GM23338 (cell line): ENCODE data around the gene KRTAP12-2. TPM values are rescaled to one million over a fixed set of nuclear protein-coding genes. Genes with fewer than 3 reads are reported as not detected.

Source experiments
- ATAC-seq: fragments of 200-7000 bp; cut with Tn5 transposase; 3 replicates; pipeline ENCODE4 v1.9.1; 2020
- DNase-seq: peaks from one replicate; pipeline ENCODE4 v3.0.0-alpha.2; 2015; ENCODE audit warnings: low spot score
- H2AFZ ChIP-seq: fragments of 200-600 bp; sonication (generic); 2 replicates; pipeline ENCODE4 v1.8.0; 2016; ENCODE audit warnings: antibody characterized with exemption, mild to moderate bottlenecking, moderate library complexity
- H3F3A ChIP-seq: fragments of 200-600 bp; sonication (generic); replicated peaks from 2 replicates; pipeline ENCODE4 v1.8.0; 2017; ENCODE audit warnings: antibody characterized with exemption, mixed run types, low read depth
- H3K27ac ChIP-seq: fragments of 200-600 bp; sonication (generic); 2 replicates; pipeline ENCODE4 v1.6.1; 2016; ENCODE audit warnings: low read depth
- H3K27me3 ChIP-seq: fragments of 200-600 bp; sonication (generic); 2 replicates; pipeline ENCODE4 v1.8.0; 2016; ENCODE audit warnings: mild to moderate bottlenecking, mixed run types, moderate library complexity; ENCODE audit not compliant: insufficient read depth
- H3K36me3 ChIP-seq: fragments of 200-600 bp; sonication (generic); 2 replicates; pipeline ENCODE4 v1.8.0; 2016; ENCODE audit warnings: mild to moderate bottlenecking; ENCODE audit not compliant: insufficient read depth
- H3K4me1 ChIP-seq: fragments of 200-600 bp; sonication (generic); 2 replicates; pipeline ENCODE4 v1.8.0; 2016; ENCODE audit warnings: mild to moderate bottlenecking, moderate library complexity; ENCODE audit not compliant: insufficient read depth
- H3K4me2 ChIP-seq: fragments of 200-600 bp; sonication (generic); 2 replicates; pipeline ENCODE4 v1.7.1; 2017; ENCODE audit warnings: mixed run types
- H3K4me3 ChIP-seq: fragments of 200-600 bp; sonication (generic); 2 replicates; pipeline ENCODE4 v1.6.1; 2016; ENCODE audit warnings: mixed run types
- H3K79me2 ChIP-seq: fragments of 200-600 bp; sonication (generic); replicated peaks from 2 replicates; pipeline ENCODE4 v1.8.0; 2017; ENCODE audit warnings: mild to moderate bottlenecking; ENCODE audit not compliant: insufficient read depth
- H3K9me2 ChIP-seq: fragments of 200-600 bp; sonication (generic); 2 replicates; pipeline ENCODE4 v1.8.0; 2017; ENCODE audit not compliant: insufficient read depth
- H4K20me1 ChIP-seq: fragments of 200-600 bp; sonication (generic); replicated peaks from 2 replicates; pipeline ENCODE4 v1.8.0; 2017; ENCODE audit warnings: mild to moderate bottlenecking; ENCODE audit not compliant: insufficient read depth
- H3K27ac Mint-ChIP-seq: 2 replicates; pipeline ENCODE4 v1.8.0; 2020; ENCODE audit warnings: inconsistent platforms, mild to moderate bottlenecking, moderate library complexity, mixed read lengths
- H3K27me3 Mint-ChIP-seq: 3 replicates; pipeline ENCODE4 v1.8.0; 2022; ENCODE audit warnings: low read depth, mild to moderate bottlenecking, moderate library complexity, mixed read lengths, inconsistent platforms; ENCODE audit not compliant: insufficient read depth, poor library complexity
- H3K36me3 Mint-ChIP-seq: 3 replicates; pipeline ENCODE4 v1.8.0; 2021; ENCODE audit warnings: low read depth, mild to moderate bottlenecking, inconsistent platforms, moderate library complexity, mixed read lengths
- H3K4me1 Mint-ChIP-seq: 3 replicates; pipeline ENCODE4 v1.8.0; 2020; ENCODE audit warnings: mild to moderate bottlenecking, inconsistent platforms, mixed read lengths
- H3K4me3 Mint-ChIP-seq: 3 replicates; pipeline ENCODE4 v1.8.0; 2021; ENCODE audit warnings: moderate library complexity, mild to moderate bottlenecking, inconsistent platforms, mixed read lengths
- H3K9me3 Mint-ChIP-seq: 3 replicates; pipeline ENCODE4 v1.8.0; 2020; ENCODE audit warnings: moderate library complexity, mild to moderate bottlenecking, inconsistent platforms, mixed read lengths
- CREB1 ChIP-seq: fragments of 250-450 bp; sonication (Bioruptor Pico); IDR thresholded peaks from 2 replicates; pipeline ENCODE4 v1.5.0; 2020; ENCODE audit warnings: low read depth, mild to moderate bottlenecking, moderate library complexity
- EZH2phosphoT487 ChIP-seq: fragments of 200-600 bp; sonication (generic); IDR thresholded peaks from one replicate; pipeline ENCODE4 v1.8.1; 2018; ENCODE audit warnings: antibody characterized with exemption; ENCODE audit not compliant: unreplicated experiment
- POLR2AphosphoS5 ChIP-seq: IDR thresholded peaks from 2 replicates; pipeline ENCODE4 v1.6.1; 2016; ENCODE audit warnings: antibody characterized with exemption, low read depth
- ZNF114 ChIP-seq: fragments of 250-450 bp; sonication (Bioruptor Pico); IDR thresholded peaks from 2 replicates; pipeline ENCODE4 v1.5.0; 2020; ENCODE audit warnings: mild to moderate bottlenecking, moderate library complexity
- ZNF331 ChIP-seq: fragments of 250-450 bp; sonication (Bioruptor Pico); IDR thresholded peaks from 2 replicates; pipeline ENCODE4 v1.5.0; 2020; ENCODE audit warnings: low read depth, mild to moderate bottlenecking, moderate library complexity
- polyA plus RNA-seq: library from polyadenylated mRNA; unstranded; fragments of >200 nt; fragmentation: Nextera tagmentation; extraction: Ambion mirVana; gene quantifications from 2 replicates; pipeline ENCODE4 v1.2.1, GENCODE V29; 2016
- total RNA-seq: library from RNA; depleted of rRNA; stranded (reverse); fragments of >200 nt; shearing (Covaris generic); gene quantifications from 2 replicates; pipeline ENCODE4 v1.2.3, GENCODE V29; 2014
- TF ChIP-seq, protein P1 (sequence below), 2 experiments: fragments of 200-600 bp in 1 of 2; sonication (generic) in 1 of 2; conservative IDR thresholded peaks; 2 replicates each; pipeline versions ENCODE4 v1.5.1 to v1.6.1; 2016 to 2017; ENCODE audit warnings: antibody characterized with exemption in 2 of 2, low read depth in 2 of 2, mild to moderate bottlenecking in 2 of 2, moderate library complexity in 1 of 2
- TF ChIP-seq, protein P2 (sequence below): IDR thresholded peaks from one replicate; pipeline ENCODE4 v1.6.1; 2018; ENCODE audit warnings: antibody characterized with exemption; ENCODE audit not compliant: unreplicated experiment

Gene KRTAP12-2
- total and polyA plus RNA-seq, 2 experiments from 2014 or later = not detected

DNA sequence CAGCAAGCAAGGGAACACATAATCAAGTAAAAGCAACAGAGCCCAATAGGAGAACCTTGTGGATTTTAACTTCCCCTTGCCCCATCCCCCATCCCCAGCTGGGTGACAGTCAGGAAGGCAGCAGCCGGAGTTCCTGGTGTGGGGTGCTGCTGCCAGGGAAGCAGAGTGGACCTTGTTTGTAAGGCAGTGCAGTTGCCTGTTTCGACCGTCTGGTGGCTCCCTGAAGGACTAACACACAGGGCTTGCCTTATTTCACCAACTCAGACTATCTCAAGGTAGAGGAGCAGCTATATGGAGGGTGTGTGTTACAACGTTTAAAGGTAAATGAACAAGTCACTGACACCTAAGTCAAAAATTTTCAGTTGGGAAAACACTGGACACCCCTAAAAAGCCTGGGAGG is 48.2 kb downstream of the KRTAP12-2 start:
- H3K79me2 ChIP-seq = no peaks in the 10 kb centered on the region
- no peaks in the 10 kb centered on the region for H3K4me1 ChIP-seq
- peaks cover 5% of the 10 kb centered on the region for H3K27me3 Mint-ChIP-seq
- H2AFZ ChIP-seq = peak overlapping the region; percentile 4; the same call in 1 of the 2 replicates
- no peaks in the 10 kb centered on the region; the same call in 1 of the 2 replicates for H3K36me3 ChIP-seq
- no peak overlapping the region for H3K4me3 ChIP-seq
- peak overlapping the region; percentile 74; the same call in 1 of the 2 replicates for H3K27ac Mint-ChIP-seq
- DNase-seq (peak; percentile 57), ATAC-seq (peak; percentile 90)
- H3K4me2 ChIP-seq = no peak overlapping the region
- no peak for TF ChIP-seq EZH2phosphoT487
- no peak for TF ChIP-seq CREB1 (CRISPR knock-in tag)
- no peak for TF ChIP-seq ZNF331
- TF ChIP-seq, protein P1, sequence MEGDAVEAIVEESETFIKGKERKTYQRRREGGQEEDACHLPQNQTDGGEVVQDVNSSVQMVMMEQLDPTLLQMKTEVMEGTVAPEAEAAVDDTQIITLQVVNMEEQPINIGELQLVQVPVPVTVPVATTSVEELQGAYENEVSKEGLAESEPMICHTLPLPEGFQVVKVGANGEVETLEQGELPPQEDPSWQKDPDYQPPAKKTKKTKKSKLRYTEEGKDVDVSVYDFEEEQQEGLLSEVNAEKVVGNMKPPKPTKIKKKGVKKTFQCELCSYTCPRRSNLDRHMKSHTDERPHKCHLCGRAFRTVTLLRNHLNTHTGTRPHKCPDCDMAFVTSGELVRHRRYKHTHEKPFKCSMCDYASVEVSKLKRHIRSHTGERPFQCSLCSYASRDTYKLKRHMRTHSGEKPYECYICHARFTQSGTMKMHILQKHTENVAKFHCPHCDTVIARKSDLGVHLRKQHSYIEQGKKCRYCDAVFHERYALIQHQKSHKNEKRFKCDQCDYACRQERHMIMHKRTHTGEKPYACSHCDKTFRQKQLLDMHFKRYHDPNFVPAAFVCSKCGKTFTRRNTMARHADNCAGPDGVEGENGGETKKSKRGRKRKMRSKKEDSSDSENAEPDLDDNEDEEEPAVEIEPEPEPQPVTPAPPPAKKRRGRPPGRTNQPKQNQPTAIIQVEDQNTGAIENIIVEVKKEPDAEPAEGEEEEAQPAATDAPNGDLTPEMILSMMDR (conservative IDR thresholded peaks at IDR 0.05; ENCODE audit: low read depth in 2 of 2) = peak; percentile 42 to 70; a peak in 3 of 4 replicates
- TF ChIP-seq POLR2AphosphoS5 = no peak
- TF ChIP-seq, protein P2, sequence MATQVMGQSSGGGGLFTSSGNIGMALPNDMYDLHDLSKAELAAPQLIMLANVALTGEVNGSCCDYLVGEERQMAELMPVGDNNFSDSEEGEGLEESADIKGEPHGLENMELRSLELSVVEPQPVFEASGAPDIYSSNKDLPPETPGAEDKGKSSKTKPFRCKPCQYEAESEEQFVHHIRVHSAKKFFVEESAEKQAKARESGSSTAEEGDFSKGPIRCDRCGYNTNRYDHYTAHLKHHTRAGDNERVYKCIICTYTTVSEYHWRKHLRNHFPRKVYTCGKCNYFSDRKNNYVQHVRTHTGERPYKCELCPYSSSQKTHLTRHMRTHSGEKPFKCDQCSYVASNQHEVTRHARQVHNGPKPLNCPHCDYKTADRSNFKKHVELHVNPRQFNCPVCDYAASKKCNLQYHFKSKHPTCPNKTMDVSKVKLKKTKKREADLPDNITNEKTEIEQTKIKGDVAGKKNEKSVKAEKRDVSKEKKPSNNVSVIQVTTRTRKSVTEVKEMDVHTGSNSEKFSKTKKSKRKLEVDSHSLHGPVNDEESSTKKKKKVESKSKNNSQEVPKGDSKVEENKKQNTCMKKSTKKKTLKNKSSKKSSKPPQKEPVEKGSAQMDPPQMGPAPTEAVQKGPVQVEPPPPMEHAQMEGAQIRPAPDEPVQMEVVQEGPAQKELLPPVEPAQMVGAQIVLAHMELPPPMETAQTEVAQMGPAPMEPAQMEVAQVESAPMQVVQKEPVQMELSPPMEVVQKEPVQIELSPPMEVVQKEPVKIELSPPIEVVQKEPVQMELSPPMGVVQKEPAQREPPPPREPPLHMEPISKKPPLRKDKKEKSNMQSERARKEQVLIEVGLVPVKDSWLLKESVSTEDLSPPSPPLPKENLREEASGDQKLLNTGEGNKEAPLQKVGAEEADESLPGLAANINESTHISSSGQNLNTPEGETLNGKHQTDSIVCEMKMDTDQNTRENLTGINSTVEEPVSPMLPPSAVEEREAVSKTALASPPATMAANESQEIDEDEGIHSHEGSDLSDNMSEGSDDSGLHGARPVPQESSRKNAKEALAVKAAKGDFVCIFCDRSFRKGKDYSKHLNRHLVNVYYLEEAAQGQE = no peak
- no peak for TF ChIP-seq ZNF114 (CRISPR knock-in tag)
- peaks cover 23% of the 10 kb centered on the region; the same call in 2 of the 3 replicates for H3K4me1 Mint-ChIP-seq
- no peaks in the 10 kb centered on the region for H3K9me2 ChIP-seq
- no peak overlapping the region for H3K4me3 Mint-ChIP-seq
- no peak overlapping the region for H3K27ac ChIP-seq
- peaks cover 38% of the 10 kb centered on the region for H3K9me3 Mint-ChIP-seq
- H3F3A ChIP-seq = no peaks in the 10 kb centered on the region
- H4K20me1 ChIP-seq = no peaks in the 10 kb centered on the region
- no peaks in the 10 kb centered on the region for H3K27me3 ChIP-seq
- H3K36me3 Mint-ChIP-seq = peaks cover 23% of the 10 kb centered on the region

DNA sequence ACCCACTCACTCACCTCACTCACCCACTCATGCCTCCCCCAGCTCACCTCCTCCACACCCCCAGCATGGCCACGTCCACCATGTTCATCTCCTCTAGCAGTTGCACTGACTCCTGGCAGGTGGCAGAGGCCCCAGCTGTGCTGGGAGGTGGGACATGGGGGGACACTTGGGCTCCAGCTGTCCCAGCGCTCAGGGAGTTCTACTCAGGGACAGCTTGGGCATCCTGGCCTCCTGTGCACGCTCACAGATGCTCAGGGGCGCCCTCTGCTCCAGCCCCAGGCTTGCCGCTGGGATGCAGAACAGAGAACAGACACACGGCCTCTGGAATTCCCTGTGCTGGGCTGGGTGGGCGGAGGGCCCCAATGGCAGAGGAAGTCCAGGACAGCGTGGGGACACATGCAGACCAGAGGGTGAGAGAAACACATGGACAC is 49.6 kb downstream of the KRTAP12-2 start:
- Histone ChIP-seq H3K79me2 (no peaks in the 10 kb centered on the region), H3K27ac (no peak overlapping the region), H2AFZ (no peak overlapping the region), H3K4me1 (no peaks in the 10 kb centered on the region), H3K36me3 (no peaks in the 10 kb centered on the region), H3K4me3 (no peak overlapping the region), H3K4me2 (no peak overlapping the region), H4K20me1 (no peaks in the 10 kb centered on the region), H3K27me3 (no peaks in the 10 kb centered on the region), H3K9me2 (no peaks in the 10 kb centered on the region), H3F3A (no peaks in the 10 kb centered on the region)
- peak; percentile 45 for DNase-seq
- Mint-ChIP-seq H3K27me3 (peaks cover 11% of the 10 kb centered on the region), H3K4me3 (no peak overlapping the region), H3K9me3 (peaks cover 35% of the 10 kb centered on the region), H3K27ac (no peak overlapping the region), H3K4me1 (peaks cover 23% of the 10 kb centered on the region), H3K36me3 (peaks cover 20% of the 10 kb centered on the region)
- peak; percentile 81 for ATAC-seq
- TF ChIP-seq ZNF331 = no peak
- TF ChIP-seq, protein P1 (conservative IDR thresholded peaks at IDR 0.05; ENCODE audit: low read depth in 2 of 2) = peak in 1 of 2 experiments; percentile 54; a peak in 2 of 4 replicates
